Stimulated activated CD8-positive, alpha-beta memory T cell treated with anti-CD3 and anti-CD28 coated beads, Interleukin-12 subunit alpha, Interleukin-12 subunit beta, amount 100 ng/mL, for 1 hour (primary cell): ENCODE measurements around the gene CLASP1.
"Not testable (repeated sequence)": the region's sequence is repeated elsewhere in the genome, so short reads cannot be mapped to it uniquely, and the experiment has no call there.

Source experiments
- DNase-seq: peaks from one replicate; pipeline ENCODE4 v3.0.0-alpha.2; 2020; ENCODE audit warnings: low read depth

CLASP1 gene

GRCh38 chr2:121577381-121577780 lies 71.9 kb downstream of the CLASP1 start:
- DNase-seq: no peak

GRCh38 chr2:121576263-121576662 lies 73.0 kb downstream of the CLASP1 start:
- DNase-seq: no peak

GRCh38 chr2:121575800-121576199 lies 73.5 kb downstream of the CLASP1 start:
- DNase-seq: no peak

GRCh38 chr2:121570667-121571055 lies 78.6 kb downstream of the CLASP1 start:
- no peak for DNase-seq

DNA sequence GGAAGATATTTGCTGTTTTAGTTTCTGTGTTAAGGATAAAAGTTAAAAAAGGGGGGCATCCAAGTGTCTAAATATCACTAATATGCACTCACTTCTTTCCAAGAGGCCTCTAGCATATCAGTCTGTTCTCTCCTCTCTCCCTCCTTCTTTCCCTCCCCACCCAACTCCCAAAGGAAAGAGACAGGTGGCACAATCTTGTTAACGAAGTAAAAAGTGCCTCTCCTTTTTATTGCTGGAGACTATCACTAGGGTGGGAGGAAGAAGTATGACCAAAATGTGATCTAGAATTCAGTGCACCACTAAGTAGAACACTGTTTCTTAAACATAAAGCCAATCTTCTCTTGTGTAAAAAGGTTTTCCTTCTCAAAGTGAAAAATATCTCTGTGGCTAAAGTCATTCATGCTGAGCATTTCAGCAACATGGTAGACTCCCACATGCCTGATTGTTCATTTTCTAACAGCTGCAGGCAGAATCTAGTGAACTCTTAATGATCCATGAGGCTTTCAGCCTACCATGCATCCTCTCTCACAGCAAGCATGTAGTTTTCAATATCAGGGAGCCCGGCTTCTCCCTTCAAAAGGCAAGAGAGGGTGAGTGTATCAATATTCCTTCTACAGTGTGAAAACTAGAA lies 79.1 kb downstream of the CLASP1 start:
- DNase-seq: no peak

GRCh38 chr2:121567957-121568409 lies 81.3 kb downstream of the CLASP1 start:
- no peak for DNase-seq

DNA sequence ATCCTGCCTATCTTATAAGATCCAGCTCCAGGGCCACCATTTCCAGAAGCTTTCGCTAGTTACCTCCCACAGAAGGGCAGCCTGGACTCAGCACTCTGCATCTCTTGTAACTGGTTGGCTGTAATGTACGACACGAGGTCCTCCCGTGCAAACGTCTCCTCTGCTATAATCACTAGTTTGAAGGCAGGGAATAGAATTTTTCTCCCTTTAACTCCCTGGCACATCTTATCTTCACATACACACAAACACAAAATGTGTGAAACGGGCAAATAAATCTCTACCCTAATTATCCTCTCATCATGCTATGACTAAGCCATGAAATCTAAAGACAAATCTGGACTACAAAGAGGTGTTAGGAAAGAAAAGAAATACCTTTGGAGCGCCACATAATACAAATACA lies 81.8 kb downstream of the CLASP1 start:
- DNase-seq: no peak

- no peak for DNase-seq
Measured at GRCh38 chr2:121565389-121566250, 83.6 kb downstream of the CLASP1 start.

GRCh38 chr2:121564905-121565304 lies 84.4 kb downstream of the CLASP1 start:
- DNase-seq: no peak

DNA sequence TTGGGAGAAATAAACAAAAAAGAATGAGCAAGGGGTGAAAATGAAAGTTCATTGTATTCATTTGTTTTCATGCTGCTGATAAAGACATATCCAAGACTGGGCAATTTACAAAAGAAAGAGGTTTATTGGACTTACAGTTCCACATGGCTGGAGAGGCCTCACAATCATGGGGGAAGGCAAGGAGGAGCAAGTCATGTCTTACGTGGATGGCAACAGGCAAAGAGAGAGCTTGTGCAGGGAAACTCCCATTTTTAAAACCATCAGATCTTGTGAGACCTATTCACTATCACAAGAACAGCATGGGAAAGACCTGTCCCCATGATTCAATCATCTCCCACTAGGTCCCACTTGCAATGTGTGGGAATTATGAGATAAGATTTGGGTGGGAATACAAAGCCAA lies 85.5 kb downstream of the CLASP1 start:
- DNase-seq: not testable (repeated sequence)

GRCh38 chr2:121562269-121563176 lies 86.7 kb downstream of the CLASP1 start:
- no peak for DNase-seq

GRCh38 chr2:121561617-121562268 lies 87.5 kb downstream of the CLASP1 start:
- no peak for DNase-seq

DNA sequence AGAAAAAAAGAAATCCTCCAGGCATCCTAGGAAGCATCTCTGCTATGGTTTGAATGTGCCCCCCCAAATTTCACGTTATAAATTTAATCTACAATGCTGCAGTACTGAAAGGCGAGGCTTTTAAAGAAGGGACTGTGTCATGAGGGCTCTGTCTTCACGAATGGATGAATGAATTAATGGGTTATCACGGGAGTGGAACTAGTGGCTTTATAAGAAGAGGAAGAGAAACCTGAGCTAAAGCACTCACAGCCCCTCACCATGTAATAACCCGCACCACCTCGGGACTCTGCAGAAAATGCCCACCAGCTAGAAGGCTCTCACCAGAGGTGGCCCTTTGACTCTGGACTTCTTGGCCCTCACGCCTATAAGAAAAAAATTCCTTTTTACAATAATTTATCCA lies 90.9 kb downstream of the CLASP1 start:
- no peak for DNase-seq

DNA sequence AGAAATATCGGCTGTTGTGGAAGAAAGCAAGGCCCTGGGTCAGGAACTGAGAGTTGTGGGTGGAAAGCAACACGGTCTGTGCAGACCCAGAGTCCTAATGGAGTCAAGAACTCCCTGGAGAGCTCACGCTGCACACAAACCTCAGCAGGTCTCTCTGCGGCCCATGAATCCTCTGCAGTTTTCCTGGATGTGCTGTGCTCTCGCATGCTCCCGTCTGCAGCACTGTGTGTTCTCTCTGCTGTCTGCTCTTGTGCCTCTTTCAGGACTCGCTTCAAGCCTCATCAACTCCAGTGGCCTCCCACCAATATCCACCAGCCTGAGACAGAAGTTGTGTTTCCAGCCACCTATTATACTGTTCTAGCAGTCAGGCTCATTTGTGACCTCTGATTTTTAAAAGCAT lies 94.3 kb downstream of the CLASP1 start:
- DNase-seq: no peak

GRCh38 chr2:121552477-121553180 lies 96.6 kb downstream of the CLASP1 start:
- DNase-seq: not testable (repeated sequence)

GRCh38 chr2:121550669-121551068 lies 98.6 kb downstream of the CLASP1 start:
- DNase-seq: no peak

DNA sequence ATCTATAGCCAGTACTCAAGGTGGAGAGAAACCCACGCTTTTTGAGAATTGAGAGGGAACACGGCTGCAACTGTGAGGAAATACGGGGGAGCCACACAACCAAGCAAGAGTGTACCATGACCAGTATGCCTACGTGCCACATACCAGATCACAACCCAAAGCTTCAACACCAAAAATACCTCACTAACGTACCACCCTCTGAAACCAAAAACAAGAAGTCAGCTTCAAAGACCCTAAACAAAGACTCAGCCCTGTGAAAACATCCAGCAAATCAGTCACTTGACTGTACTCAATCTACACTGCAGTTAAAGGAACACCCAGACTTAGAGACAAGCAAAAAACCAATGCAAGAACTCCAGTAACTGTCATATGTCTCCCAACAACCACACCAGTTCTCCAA lies 101.6 kb downstream of the CLASP1 start:
- DNase-seq: no peak

GRCh38 chr2:121545913-121546312 lies 103.3 kb downstream of the CLASP1 start:
- DNase-seq: no peak

DNA sequence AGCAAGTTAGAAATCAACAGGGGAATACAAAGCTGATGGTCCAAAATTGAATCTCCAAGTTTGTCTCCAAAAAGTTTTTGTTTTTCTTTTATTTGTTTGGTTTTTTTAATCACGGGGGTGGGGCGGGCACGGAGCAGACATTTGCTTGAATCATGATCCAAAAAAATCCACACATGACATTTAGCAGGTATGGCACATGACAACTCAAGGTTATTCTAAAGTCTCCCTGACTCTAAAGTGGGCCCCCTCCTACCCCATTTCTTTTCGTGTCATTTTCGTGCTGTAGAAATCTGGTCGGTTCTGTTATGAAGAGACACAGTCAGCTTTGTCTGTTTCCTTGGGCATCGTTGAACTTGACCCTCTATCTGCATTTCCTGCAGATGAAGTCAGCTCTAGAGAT lies 104.0 kb downstream of the CLASP1 start:
- no peak for DNase-seq

GRCh38 chr2:121541495-121541894 lies 107.8 kb downstream of the CLASP1 start:
- no peak for DNase-seq

GRCh38 chr2:121539750-121540469 lies 109.4 kb downstream of the CLASP1 start:
- DNase-seq: no peak
